GM21723 (cell line): Measurements from ENCODE around the gene PRSS8.

ENCODE experiments used
- ATAC-seq: cut with Tn5 transposase; IDR thresholded peaks from one replicate; pipeline ENCODE4 v1.9.1; 2021; ENCODE audit warnings: mild to moderate bottlenecking, moderate library complexity; ENCODE audit not compliant: unreplicated experiment

PRSS8 gene

DNA sequence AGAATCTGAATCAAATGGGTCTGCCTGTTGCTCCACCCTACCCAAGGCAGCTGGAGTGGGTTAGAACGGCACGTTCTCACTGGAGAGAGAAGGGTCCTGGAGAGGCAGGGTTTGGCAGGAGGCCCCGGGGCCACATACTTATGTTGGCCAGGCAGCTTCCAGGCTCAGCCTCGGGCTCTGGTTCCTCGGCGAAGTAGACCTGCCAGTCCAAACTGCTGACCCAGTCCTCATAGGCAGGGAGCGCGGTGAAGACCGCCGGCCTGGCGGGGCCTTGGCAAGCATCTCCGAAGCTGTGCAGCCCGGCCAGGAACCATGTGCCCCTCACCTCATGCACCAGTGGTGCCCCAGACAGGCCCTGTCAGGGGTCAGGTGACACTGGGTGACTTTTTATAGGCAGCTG is 51.5 kb downstream of the PRSS8 start:
- ATAC-seq, result no peak

DNA sequence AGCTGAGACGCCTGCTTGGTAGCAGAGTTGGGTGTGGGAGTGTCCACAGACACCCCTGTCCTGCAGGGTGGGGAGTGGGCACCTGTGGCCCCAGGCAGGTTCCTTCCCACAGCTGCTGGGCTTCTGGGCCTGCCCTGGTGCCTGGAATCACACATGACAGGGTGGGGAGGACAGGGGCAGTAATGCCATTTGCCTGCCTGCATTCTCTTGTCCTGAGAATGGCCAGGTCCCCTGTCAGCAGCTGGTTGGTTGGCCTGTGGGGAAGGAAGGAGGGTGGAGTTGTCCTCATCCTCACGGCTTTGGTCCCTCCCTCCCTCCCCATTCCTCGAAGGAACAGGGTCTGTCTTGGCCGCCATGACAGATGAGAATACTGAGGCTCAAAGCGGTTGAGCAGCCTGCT is 52.0 kb downstream of the PRSS8 start:
- ATAC-seq, result no peak

DNA sequence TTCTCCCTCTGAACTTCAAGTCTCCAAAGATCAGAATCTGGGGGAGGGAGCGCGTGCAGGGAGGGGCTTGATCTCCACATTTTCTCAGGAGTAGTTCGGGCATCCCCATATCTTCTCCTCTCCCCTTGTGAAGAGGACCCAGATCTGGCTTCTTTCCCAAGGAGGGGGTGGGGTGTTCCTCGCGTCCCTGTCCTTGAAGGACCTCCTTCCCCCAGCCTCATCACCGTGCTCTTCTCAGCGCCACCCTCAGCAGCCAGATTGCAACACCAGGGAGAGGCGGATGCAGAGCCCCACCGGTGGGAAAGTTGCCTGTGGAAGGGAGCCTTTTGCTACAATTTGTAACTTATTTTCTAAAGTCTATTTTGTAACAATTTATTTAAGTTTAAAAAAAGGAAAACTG is 52.4 kb downstream of the PRSS8 start:
- no peak for ATAC-seq

DNA sequence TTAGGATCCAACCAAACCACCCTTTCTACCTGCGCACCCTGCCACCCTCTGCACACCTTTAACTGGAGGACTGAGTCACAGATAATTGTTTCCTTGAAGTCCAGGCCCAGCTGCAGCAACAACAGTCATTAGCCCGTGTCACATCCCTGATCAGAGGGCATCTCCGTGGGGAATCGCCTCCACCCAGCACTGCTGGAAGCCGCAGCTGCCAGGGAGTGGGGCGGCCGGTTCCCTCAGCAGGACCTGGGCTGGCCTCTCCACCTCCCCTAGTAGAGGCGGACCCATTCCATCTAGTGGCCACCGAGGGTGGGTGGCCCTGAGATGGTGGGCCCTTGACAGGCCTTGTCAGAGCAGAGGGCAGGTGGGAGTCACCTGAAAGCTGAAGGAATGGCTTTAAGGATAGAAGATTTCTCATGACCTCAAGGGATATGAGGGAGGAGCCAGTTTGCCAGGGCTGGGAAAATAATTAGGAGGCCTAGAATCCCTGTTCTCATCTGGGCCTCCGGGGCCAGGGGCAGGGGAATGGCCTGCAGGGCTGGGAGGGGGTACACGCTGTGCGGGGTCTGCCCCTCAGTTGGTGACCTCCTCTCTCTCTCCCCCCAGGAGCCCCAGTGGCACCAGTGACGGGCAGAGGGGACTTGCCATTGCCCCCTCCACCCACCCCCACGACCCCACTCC is 53.0 kb downstream of the PRSS8 start:
- ATAC-seq, result no peak
